ENCODE data around the gene SASH1. TPM values are rescaled to one million over a fixed set of nuclear protein-coding genes. Genes with fewer than 3 reads are reported as not detected.

The SASH1 gene
- total RNA-seq, 1 experiment from 2014 or later = 27.4 TPM

GRCh38 chr6:148317051-148317450 is 25.6 kb upstream of the SASH1 start:
- Mint-ChIP-seq H3K4me1 (peaks cover 14% of the 10 kb centered on the region), H3K27me3 (ENCODE audit: low read depth) (no peaks in the 10 kb centered on the region), H3K9me3 (no peaks in the 10 kb centered on the region; the same call in 1 of the 2 replicates), H3K36me3 (no peaks in the 10 kb centered on the region), H3K4me3 (no peak overlapping the region), H3K27ac (no peak overlapping the region)
- TF ChIP-seq SP1 (CRISPR knock-in tag; conservative IDR thresholded peaks at IDR 0.05) (no peak), ZNF425 (CRISPR knock-in tag; conservative IDR thresholded peaks at IDR 0.05) (no peak), CBFB (CRISPR knock-in tag; IDR thresholded peaks at IDR 0.05; ENCODE audit: low read depth) (no peak), PRDM15 (CRISPR knock-in tag; IDR thresholded peaks at IDR 0.05) (no peak), TEAD4 (CRISPR knock-in tag; IDR thresholded peaks at IDR 0.05) (no peak), HMGXB4 (CRISPR knock-in tag; IDR thresholded peaks at IDR 0.05) (no peak), ZMAT4 (CRISPR knock-in tag; IDR thresholded peaks at IDR 0.05) (no peak), CREB1 (CRISPR knock-in tag; IDR thresholded peaks at IDR 0.05) (no peak), MLX (CRISPR knock-in tag; IDR thresholded peaks at IDR 0.05) (no peak), ZNF416 (CRISPR knock-in tag; IDR thresholded peaks at IDR 0.05) (no peak), FOXP1 (CRISPR knock-in tag; IDR thresholded peaks at IDR 0.05; ENCODE audit: borderline replicate concordance) (no peak), ZNF671 (CRISPR knock-in tag; IDR thresholded peaks at IDR 0.05) (no peak), EMX1 (CRISPR knock-in tag; IDR thresholded peaks at IDR 0.05) (no peak), JAZF1 (CRISPR knock-in tag; IDR thresholded peaks at IDR 0.05) (no peak), ATF3 (CRISPR knock-in tag; conservative IDR thresholded peaks at IDR 0.05) (no peak)
- no peak for ATAC-seq
- CTCF ChIA-PET = no interaction called here
- no peak for DNase-seq (ENCODE audit: low spot score)
- POLR2A ChIA-PET = no interaction called here

- peaks cover 14% of the 10 kb centered on the region for H3K4me1 Mint-ChIP-seq
- H3K27me3 Mint-ChIP-seq (ENCODE audit: low read depth) = no peaks in the 10 kb centered on the region
- no peaks in the 10 kb centered on the region; the same call in 1 of the 2 replicates for H3K9me3 Mint-ChIP-seq
- ATAC-seq (no peak), DNase-seq (ENCODE audit: low spot score) (no peak)
- H3K27ac Mint-ChIP-seq = no peak overlapping the region
- no peaks in the 10 kb centered on the region for H3K36me3 Mint-ChIP-seq
- POLR2A ChIA-PET = no interaction called here
- CTCF ChIA-PET = no interaction called here
- H3K4me3 Mint-ChIP-seq = no peak overlapping the region
- TF ChIP-seq ZBTB43 (CRISPR knock-in tag; IDR thresholded peaks at IDR 0.05) (no peak), ZSCAN18 (CRISPR knock-in tag; IDR thresholded peaks at IDR 0.05) (no peak), CBFB (CRISPR knock-in tag; IDR thresholded peaks at IDR 0.05; ENCODE audit: low read depth) (no peak), JAZF1 (CRISPR knock-in tag; IDR thresholded peaks at IDR 0.05) (no peak), ELF4 (CRISPR knock-in tag; IDR thresholded peaks at IDR 0.05; ENCODE audit: low read depth) (no peak), IRF1 (CRISPR knock-in tag; IDR thresholded peaks at IDR 0.05) (no peak), ZNF232 (CRISPR knock-in tag; IDR thresholded peaks at IDR 0.05) (no peak)
Measured at GRCh38 chr6:148317739-148318138, 24.9 kb upstream of the SASH1 start.

Data from WTC11 (cell line).